Left ventricle myocardium inferior (tissue), 1 donor: Measurements from ENCODE around the gene CCND1. TPM values are rescaled to one million over a fixed set of nuclear protein-coding genes. Genes with fewer than 3 reads are reported as not detected.

ENCODE experiments used
- DNase-seq: peaks from one replicate; pipeline ENCODE4 v3.0.0-alpha.2; 2020
- H3K27ac ChIP-seq: fragments of 200-600 bp; replicated peaks from 2 replicates; pipeline ENCODE4 v1.8.0; 2021
- H3K27me3 ChIP-seq: fragments of 200-600 bp; 2 replicates; pipeline ENCODE4 v1.8.0; 2021; ENCODE audit warnings: low read depth
- H3K36me3 ChIP-seq: fragments of 200-600 bp; 2 replicates; pipeline ENCODE4 v1.8.0; 2021
- H3K4me1 ChIP-seq: fragments of 200-600 bp; 2 replicates; pipeline ENCODE4 v1.8.0; 2021
- H3K4me3 ChIP-seq: fragments of 200-600 bp; 2 replicates; pipeline ENCODE4 v1.8.0; 2021; ENCODE audit warnings: mild to moderate bottlenecking, moderate library complexity
- H3K9me3 ChIP-seq: fragments of 200-600 bp; replicated peaks from 2 replicates; pipeline ENCODE4 v1.8.0; 2021
- intact Hi-C: fragments of 100-400 bp; cut with micrococcal nuclease; formaldehyde crosslinking; loops from one replicate; pipeline ENCODE4 v1.11.0; 2022
- total RNA-seq: library from RNA; stranded (reverse); fragmentation: NEBNext Ultra II Directional; extraction: Animal tissue kit (Norgen Biotek cat#: 25700); gene quantifications from one replicate; pipeline ENCODE4 v1.2.1, GENCODE V29; 2021
- TF ChIP-seq, protein P1 (sequence below): fragments of 200-600 bp; IDR thresholded peaks from 2 replicates; pipeline ENCODE4 v1.8.0; 2021; ENCODE audit warnings: antibody characterized with exemption, mild to moderate bottlenecking, borderline replicate concordance
- donor health status: DM: no; HTN: yes; CAD: no; lungs with severe emphysema.

CCND1 gene
- total RNA-seq, 1 donor from 2014 or later, result 160 TPM

DNA sequence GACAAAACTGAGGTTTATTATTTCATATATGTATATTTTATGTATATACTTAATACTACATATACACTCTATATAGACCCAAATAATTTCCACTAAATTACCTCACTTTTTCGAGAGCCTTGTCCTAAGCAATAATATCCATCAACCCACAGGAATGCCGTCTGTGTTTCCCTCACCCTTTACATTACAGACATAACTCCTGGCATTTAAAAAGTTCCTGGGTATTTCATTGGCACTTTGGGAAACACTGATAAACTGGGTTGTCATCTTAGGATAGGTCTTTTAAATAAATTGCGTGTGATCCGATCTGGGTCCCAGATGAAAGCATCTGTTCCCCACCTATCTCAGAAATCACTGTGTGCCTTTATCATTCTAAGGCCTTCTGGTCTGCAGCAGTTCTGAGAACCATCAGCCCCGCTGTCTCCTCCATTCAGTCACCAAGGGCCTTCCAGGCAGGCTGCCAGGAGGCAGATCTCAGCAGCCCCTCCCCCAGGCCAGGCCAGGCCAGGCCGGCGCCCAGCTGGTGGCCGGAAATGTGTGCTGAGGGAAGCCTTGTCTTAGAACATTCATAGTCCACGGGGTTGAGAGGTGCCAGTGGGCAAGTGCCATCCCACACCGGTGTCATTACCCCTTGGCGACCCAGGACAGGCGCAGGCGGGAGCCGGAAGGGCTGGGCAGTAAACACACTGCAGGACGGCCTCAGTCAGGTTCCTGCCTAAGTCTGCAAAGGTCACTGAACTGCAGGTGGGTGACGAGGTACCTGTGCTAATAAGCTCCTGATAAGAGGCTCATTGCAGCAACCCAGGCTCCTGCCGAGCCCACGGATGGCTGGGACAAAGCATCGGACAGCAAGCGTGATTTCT lies 59.6 kb downstream of the CCND1 start:
- DNase-seq, result peak; percentile 78
- TF ChIP-seq, protein P1, sequence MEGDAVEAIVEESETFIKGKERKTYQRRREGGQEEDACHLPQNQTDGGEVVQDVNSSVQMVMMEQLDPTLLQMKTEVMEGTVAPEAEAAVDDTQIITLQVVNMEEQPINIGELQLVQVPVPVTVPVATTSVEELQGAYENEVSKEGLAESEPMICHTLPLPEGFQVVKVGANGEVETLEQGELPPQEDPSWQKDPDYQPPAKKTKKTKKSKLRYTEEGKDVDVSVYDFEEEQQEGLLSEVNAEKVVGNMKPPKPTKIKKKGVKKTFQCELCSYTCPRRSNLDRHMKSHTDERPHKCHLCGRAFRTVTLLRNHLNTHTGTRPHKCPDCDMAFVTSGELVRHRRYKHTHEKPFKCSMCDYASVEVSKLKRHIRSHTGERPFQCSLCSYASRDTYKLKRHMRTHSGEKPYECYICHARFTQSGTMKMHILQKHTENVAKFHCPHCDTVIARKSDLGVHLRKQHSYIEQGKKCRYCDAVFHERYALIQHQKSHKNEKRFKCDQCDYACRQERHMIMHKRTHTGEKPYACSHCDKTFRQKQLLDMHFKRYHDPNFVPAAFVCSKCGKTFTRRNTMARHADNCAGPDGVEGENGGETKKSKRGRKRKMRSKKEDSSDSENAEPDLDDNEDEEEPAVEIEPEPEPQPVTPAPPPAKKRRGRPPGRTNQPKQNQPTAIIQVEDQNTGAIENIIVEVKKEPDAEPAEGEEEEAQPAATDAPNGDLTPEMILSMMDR, result no peak

DNA sequence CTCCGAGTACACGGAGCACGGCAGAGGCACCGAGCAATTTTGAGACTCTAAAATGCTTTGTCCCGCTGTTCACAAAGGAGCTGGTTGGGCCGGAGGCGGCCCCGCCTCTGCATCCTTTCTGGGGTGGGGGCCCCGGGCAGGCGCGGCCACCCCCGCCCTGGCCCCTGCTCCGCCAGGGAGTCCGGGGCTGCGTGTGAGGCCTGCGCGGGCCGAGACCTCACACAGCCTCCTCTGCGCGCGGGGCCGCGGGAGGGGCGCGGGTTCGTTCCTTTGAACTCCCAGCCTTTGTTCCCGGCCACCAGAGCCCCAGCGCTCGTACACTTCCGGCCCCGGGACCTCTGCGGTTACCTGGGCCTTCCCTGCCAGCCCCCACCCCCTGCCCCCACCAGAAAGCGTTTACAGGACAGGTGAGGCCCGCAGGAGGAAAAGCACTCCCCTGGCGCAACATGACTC lies 61.3 kb downstream of the CCND1 start:
- no peak for DNase-seq
- Histone ChIP-seq H3K9me3 (no peaks in the 10 kb centered on the region), H3K27ac (no peak overlapping the region), H3K4me1 (peaks cover 49% of the 10 kb centered on the region), H3K36me3 (no peaks in the 10 kb centered on the region), H3K27me3 (peaks cover 98% of the 10 kb centered on the region), H3K4me3 (no peak overlapping the region)
- intact Hi-C loops, result no loop called here
- TF ChIP-seq, protein P1, result no peak

More for the DNA sequence above, 59.6 kb downstream of the CCND1 start:
- H3K27ac ChIP-seq, result no peak overlapping the region
- intact Hi-C loops, result no loop called here
- H3K4me3 ChIP-seq, result no peak overlapping the region
- peaks cover 98% of the 10 kb centered on the region for H3K27me3 ChIP-seq
- H3K9me3 ChIP-seq, result no peaks in the 10 kb centered on the region
- peaks cover 49% of the 10 kb centered on the region for H3K4me1 ChIP-seq
- H3K36me3 ChIP-seq, result no peaks in the 10 kb centered on the region

DNA sequence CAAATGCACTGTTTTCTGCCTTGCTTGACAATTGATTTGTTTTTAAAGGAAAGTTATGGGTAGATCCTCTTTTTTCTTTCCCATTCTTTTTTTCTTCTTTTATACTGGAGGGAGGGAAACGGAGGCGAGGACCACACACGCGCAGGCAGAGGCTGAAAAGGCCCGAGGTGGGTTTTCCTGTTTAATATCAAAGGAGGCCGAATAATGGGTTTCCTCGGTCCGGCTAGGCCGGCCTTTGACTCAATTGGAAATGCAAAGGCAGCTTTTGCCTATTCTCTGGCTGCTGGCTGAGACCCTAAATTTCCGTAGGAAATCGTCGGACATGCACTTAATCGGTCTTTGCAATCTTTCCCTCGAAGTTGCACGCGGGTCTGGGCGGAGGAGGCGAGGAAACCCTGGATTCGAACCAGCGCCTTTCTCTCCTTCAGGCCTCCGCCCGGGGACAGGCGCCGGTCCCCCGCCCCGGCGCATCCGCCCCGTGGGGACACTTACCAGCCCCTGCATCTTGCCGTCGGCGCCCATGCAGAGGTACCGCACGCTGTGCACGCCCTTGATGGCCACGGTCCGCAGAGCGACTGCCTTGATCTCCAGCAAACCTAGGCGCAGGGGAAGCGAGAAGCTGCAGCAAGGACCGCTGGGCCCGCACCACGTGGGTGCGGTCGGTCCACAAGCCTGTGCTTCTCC lies 62.0 kb downstream of the CCND1 start:
- TF ChIP-seq, protein P1, result no peak
- H3K4me1 ChIP-seq, result peaks cover 49% of the 10 kb centered on the region
- no peaks in the 10 kb centered on the region for H3K36me3 ChIP-seq
- H3K27ac ChIP-seq, result no peak overlapping the region
- H3K27me3 ChIP-seq, result peaks cover 98% of the 10 kb centered on the region
- intact Hi-C loops, result no loop called here
- no peak overlapping the region for H3K4me3 ChIP-seq
- H3K9me3 ChIP-seq, result no peaks in the 10 kb centered on the region
- no peak for DNase-seq

DNA sequence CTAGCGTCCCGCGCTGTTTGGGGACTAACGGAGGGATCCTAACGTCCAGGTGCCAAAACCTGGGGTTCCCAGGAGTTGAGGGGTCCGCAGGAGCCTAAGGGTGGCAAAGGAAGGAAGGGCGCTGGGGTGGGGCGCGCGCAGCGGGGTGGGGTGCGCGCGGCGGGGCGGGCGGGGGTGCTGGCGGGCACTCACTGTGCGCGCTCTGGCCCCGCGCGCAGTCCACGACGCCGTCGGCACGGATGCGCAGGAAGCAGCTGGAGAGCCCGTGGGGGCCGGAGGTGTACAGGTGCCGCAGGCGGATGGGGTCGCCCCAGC lies 62.5 kb downstream of the CCND1 start:
- H3K4me1 ChIP-seq, result peaks cover 49% of the 10 kb centered on the region
- no peak overlapping the region for H3K27ac ChIP-seq
- intact Hi-C loops, result no loop called here
- TF ChIP-seq, protein P1, result no peak
- peak overlapping the region; percentile 50 for H3K4me3 ChIP-seq
- H3K27me3 ChIP-seq, result peaks cover 98% of the 10 kb centered on the region
- no peaks in the 10 kb centered on the region for H3K9me3 ChIP-seq
- no peak for DNase-seq
- no peaks in the 10 kb centered on the region for H3K36me3 ChIP-seq

Other genes starting within 250 kb of the CCND1 start
- 0.38 TPM for gene LINC01488, start 159.5 kb upstream of the CCND1 start, total RNA-seq
- 8.9 TPM for gene LTO1, start 34.2 kb downstream of the CCND1 start, total RNA-seq
- not detected for gene FGF19, start 62.9 kb downstream of the CCND1 start, total RNA-seq
- gene FGF4, start 134.2 kb downstream of the CCND1 start, total RNA-seq, result not detected
- not detected for gene FGF3, start 178.3 kb downstream of the CCND1 start, total RNA-seq